ENCODE results near the gene DENR. TPM values are rescaled to one million over a fixed set of nuclear protein-coding genes. Genes with fewer than 3 reads are reported as not detected.
"Not testable (repeated sequence)": the region's sequence is repeated elsewhere in the genome, so short reads cannot be mapped to it uniquely, and the experiment has no call there.

The DENR gene
- total and polyA plus RNA-seq, 2 experiments from 2014 or later = 23.6 to 87.6 TPM

DNA sequence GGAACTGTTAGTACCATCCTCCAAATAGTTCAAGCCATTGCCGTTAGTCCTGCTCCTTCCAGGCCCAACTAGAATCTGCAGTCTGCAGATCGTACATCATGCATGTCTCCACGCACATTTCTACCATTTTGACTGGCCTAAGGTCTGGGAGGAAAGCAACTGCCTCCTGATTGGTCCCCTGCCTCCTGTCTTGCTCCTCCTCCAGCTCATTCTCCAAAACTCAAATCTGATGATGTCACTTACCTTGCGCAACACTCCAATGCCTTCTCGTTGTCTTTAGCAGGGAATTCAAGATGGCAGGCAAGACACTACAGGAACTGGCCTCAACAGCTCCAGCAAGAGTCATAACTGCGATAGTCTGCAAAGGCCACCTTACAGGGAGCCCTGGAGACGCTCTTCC, 12.3 kb upstream of the DENR start:
- TF ChIP-seq CTCF (IDR thresholded peaks at IDR 0.05; ENCODE audit: low read depth, low read length) = no peak

GRCh38 chr12:122743895-122744525, 8.6 kb upstream of the DENR start:
- TF ChIP-seq CTCF (IDR thresholded peaks at IDR 0.05; ENCODE audit: low read depth, low read length) = no peak
- no peaks in the 10 kb centered on the region for H3K27me3 ChIP-seq
- DNase-seq (ENCODE audit: low read depth in 1 of 2, low spot score in 1 of 2) = no peak
- H3K27ac ChIP-seq = no peak overlapping the region
- H3K4me3 ChIP-seq = no peak overlapping the region
- H3K4me1 ChIP-seq (ENCODE audit: low read depth) = no peaks in the 10 kb centered on the region
- no peaks in the 10 kb centered on the region for H3K36me3 ChIP-seq
- H3K9me3 ChIP-seq (ENCODE audit: low read depth) = no peaks in the 10 kb centered on the region

More for the DNA sequence above, 12.3 kb upstream of the DENR start:
- H3K36me3 ChIP-seq = no peaks in the 10 kb centered on the region
- H3K27ac ChIP-seq = no peak overlapping the region
- no peaks in the 10 kb centered on the region for H3K4me1 ChIP-seq (ENCODE audit: low read depth)
- no peaks in the 10 kb centered on the region for H3K27me3 ChIP-seq
- peak in 1 of 2 donors; percentile 9 for DNase-seq (ENCODE audit: low read depth in 1 of 2, low spot score in 1 of 2)
- H3K4me3 ChIP-seq = no peak overlapping the region
- no peaks in the 10 kb centered on the region for H3K9me3 ChIP-seq (ENCODE audit: low read depth)

GRCh38 chr12:122747224-122748135, 5.1 kb upstream of the DENR start:
- no peak for TF ChIP-seq CTCF (IDR thresholded peaks at IDR 0.05; ENCODE audit: low read depth, low read length)
- DNase-seq (ENCODE audit: low read depth in 1 of 2, low spot score in 1 of 2) = no peak
- H3K4me3 ChIP-seq = no peak overlapping the region

GRCh38 chr12:122749569-122750332, 2.9 kb upstream of the DENR start:
- Histone ChIP-seq H3K4me1 (ENCODE audit: low read depth) (peaks cover 8% of the 10 kb centered on the region), H3K36me3 (peaks cover 7% of the 10 kb centered on the region), H3K27ac (no peak overlapping the region), H3K4me3 (no peak overlapping the region), H3K9me3 (ENCODE audit: low read depth) (no peaks in the 10 kb centered on the region), H3K27me3 (no peaks in the 10 kb centered on the region)
- no peak for DNase-seq (ENCODE audit: low read depth in 1 of 2, low spot score in 1 of 2)
- no peak for TF ChIP-seq CTCF (IDR thresholded peaks at IDR 0.05; ENCODE audit: low read depth, low read length)

More at GRCh38 chr12:122747224-122748135, 5.1 kb upstream of the DENR start:
- Histone ChIP-seq H3K27ac (no peak overlapping the region), H3K4me1 (ENCODE audit: low read depth) (no peaks in the 10 kb centered on the region), H3K27me3 (no peaks in the 10 kb centered on the region), H3K9me3 (ENCODE audit: low read depth) (no peaks in the 10 kb centered on the region), H3K36me3 (no peaks in the 10 kb centered on the region)

- H3K4me3 ChIP-seq; DNase-seq (ENCODE audit: low read depth in 1 of 2, low spot score in 1 of 2); H3K27ac ChIP-seq; H3K4me1 ChIP-seq (ENCODE audit: low read depth); H3K9me3 ChIP-seq (ENCODE audit: low read depth); H3K27me3 ChIP-seq: not testable (repeated sequence)
- peaks cover 17% of the 10 kb centered on the region for H3K36me3 ChIP-seq
Observed at GRCh38 chr12:122750781-122751515, 1.7 kb upstream of the DENR start.
